HT-29 (cell line): Measurements from ENCODE around the gene CAV2. TPM values are rescaled to one million over a fixed set of nuclear protein-coding genes. Genes with fewer than 3 reads are reported as not detected.

ENCODE experiments used
- DNase-seq: peaks from one replicate; pipeline ENCODE4 v3.0.0-alpha.2; 2015; ENCODE audit warnings: low spot score
- total RNA-seq: library from RNA; depleted of rRNA; stranded (reverse); fragments of >200 nt; shearing (Covaris generic); gene quantifications from 2 replicates; pipeline ENCODE4 v1.2.3, GENCODE V29; 2014; rRNA removed

The CAV2 gene
- total RNA-seq, 1 experiment from 2014 or later, result 14.0 TPM

DNA sequence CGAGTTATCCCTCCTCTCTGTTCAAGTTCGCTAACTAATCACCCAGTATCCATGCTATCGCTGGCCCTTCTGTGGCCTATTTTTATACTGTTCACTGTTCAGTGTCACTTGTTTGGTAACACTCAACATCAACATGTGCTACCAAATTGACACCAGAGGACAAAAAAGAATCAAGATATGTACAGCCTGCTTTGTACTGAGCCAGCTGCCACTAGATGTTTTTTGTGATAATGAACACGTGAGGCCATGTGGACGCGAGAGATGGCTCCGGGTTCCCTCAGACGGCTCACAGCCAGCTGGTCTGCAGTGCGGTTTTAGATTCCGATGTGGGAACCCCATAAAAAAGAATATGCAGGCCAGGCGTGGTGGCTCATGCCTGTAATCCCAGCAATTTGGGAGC, 46.5 kb downstream of the CAV2 start:
- DNase-seq, result no peak

DNA sequence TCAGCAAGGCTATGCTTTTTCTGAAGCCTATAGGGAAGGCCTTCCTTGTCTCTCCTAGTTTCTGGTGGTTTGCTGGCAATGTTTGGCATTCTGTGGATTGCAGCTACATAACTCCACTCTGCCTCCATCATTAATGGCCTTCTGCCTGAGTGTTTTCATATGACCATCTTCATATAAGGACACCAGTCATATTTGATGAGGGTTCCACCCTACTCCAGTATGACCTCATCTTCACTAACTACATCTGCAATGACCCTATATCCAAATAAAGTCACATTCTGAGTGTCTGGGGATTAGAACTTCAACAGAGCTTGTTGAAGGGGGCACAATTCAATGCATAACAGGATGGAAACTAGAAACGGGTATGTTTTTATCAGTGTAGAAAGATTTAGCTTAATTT, 47.4 kb downstream of the CAV2 start:
- DNase-seq, result no peak

DNA sequence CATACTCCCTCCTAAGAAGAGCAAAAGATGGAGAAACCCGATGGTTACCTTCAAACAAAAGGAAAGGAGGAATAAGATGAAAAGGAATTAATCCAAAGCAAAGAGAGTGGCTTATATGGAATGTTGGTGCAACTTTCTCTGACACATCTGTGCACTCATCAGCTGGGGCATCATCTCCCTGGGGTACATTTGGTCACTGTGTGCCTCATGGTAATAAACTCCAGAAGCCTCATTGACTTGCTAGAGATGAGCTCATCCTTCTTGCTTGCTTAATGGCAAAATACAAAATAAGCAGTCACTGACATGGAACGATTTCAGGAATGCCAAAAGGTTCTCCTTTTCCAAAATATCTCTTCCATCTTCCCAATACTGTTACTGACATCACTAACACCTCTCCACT, 47.8 kb downstream of the CAV2 start:
- no peak for DNase-seq

DNA sequence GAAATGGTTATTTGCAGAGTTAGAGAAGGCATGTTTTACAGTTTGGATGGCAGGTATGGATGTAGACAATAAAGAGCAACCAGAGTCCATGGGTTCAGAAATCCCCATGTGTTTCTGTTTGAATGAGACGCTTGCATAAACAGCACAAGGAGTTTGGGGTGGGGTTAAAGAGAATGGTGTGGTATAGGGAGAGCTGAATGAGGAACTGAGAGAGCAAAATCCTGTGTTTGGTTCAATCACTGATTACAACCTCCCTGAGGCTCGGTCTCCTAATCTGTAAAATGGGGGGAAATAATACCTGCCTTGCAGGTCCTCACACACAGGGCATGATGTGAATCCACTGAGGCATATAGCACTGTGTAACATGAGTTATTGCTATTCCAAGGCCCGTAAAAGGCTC, 49.0 kb downstream of the CAV2 start:
- no peak for DNase-seq

DNA sequence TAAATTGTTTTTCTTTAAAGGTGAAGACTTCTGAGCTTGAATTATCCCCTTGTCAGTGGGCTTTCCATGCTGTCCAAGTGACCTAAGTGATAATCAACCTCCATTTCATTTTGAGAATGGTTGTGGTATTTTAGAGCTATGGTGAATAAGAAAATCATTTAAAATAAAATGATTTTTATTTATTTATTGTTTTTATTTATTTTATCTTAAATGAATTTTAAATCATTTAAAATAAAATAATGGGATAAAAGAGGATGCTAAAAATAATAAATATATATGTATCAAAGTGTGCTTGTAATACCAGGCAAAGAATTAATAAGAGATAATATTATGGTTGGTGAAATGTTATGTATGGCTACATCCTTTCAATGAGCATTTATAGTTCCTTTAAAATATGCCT, 49.8 kb downstream of the CAV2 start:
- no peak for DNase-seq

DNA sequence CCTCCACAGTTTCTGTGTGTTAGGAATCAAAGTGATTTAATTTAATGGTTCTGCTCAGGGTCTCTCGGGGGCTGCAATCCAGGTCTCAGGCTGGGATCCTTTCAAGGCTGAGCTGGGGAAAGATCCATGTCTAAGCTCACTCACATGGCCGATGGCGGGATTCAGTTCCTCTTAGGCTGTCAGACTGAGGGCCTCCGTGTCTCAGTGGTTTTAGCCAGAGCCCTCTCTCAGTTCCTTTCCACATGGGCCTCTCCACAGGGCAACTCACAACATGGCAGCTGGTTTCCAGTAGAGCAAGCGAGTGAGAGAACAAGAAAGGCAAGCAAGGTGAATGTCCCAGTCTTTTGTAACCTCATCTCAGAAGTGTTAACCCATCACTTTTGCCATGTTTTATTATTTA, 52.2 kb downstream of the CAV2 start:
- no peak for DNase-seq

DNA sequence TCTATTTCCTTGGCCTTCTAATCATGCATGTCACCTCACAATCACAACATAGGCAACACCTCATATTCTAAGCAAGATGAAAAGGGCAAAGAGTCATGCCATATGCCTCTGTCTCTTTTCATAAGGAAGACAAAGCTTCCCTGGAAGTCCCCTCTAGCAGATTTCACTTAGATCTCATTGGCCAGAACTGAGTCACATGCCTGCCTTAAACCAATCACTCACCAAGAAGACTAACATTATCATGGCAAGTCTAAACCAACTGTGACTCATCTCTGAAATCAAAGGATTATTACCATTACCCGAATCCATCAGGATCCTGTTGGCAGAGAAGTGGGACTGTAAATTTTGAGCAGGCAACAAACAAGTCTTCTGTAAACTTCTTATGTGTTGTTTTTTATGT, 53.1 kb downstream of the CAV2 start:
- no peak for DNase-seq

DNA sequence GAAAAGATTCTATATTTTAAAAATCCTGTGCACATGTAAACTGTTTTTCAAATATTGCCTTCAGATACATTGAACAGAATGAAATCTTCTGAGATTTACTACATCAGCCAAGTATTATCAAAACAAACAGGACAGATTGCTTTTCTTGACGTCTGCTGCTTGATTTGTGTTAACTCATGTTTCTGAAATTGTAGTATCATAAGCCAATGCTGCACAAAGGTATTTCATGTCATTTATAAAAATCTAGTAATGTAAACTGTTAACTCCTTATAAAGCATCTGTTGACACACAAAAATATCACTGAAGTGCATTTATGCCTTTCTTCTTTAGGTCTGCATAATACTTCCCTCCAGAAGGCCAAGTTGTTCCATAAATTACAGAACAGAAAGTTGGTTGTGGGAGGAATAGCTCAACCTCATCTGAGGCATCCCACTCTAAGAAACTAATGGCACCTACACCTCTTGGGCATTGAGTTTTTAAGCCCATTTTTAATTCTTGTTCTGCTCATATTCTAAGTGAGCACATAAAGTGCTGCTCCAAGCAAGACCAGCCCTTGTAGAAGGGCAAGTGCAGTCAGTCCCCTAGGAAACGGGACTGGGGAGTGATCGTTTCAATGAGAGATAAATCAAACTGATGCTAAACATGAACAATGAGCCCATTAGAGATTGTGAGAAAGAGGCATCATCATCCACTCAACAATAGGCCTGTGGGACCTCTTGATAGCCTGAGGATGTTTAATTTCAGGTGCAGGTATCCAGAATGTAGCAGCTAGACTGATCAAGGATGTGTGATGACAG, 53.8 kb downstream of the CAV2 start:
- no peak for DNase-seq

DNA sequence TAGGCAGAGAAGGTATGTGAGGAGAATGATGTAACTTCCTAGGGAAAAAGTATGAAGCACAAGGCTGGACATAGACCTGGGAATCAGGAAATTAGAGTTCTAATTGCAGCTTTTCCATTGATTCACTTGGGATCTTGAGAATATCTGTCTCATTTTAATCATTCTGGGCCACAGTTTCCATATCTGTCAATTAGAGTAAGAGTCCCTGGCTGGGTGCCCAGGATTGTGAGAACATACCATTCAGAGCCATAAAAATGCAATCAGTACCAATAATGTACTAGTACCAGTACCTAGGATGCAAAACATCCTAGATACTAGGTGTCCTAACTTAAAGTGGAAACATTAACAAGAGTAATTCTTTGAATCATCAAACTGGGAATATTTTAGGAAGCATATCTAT, 54.9 kb downstream of the CAV2 start:
- DNase-seq, result no peak

DNA sequence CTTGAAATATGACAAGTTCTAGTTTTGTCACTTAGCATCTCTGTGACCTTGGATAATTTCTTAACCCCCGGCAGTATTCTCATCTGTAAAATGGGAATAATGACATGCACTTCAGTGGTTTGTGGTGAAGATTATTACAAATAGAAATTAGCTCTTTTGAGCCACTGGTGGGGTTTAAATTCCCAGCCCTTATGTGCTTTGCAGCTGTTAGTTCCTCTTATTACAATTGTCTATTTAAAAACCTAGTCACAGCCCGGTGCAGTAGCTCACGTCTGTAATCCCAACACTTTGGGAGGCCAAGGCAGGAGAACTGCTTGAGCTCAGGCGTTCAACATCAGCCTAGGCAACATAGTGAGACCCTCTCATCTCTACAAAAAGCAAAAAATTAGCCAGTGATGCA, 55.4 kb downstream of the CAV2 start:
- no peak for DNase-seq

DNA sequence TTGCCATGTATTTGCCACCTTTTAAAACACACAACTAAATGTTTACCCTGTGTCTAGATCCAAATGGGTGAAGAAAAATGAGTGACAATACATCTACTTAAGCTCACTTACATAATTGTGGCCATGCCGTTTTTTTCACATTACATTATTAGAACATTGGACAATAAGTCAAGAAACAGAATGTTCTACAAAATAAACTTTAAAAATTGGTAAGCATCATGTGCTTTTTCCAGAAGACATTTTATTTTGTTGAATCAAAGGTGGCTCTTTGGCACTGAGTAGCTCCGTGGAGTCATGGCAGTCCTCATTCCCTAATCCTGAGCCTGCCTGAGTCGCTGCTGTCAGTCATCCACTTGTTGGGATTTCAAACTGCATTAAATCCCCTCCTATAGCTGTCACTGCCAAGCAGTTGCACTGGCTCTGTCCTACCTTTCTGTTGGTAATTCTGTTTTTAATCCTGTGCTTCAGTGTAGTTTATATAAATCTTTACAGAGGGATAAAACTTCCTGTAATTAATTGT, 57.6 kb downstream of the CAV2 start:
- DNase-seq, result no peak

DNA sequence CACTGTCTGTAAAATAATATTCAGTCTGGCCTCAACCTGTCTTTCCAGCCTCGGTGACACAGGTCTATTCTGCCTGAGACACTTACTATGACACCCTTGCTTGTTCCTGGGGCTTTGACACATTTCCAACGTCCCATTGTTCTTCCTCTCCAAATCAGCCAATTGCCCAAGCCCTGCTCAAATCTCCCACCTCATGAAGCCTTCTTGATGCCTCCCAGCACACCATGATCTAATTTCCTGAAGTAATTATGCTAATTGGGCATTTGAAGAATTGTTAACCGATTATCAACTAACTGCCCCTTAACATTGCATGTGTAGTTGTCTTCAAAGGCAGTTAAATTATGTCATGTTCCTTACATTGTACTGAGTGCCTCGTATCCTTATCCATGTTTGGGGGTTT, 58.4 kb downstream of the CAV2 start:
- DNase-seq, result no peak

Other genes with a start within 250 kb of the CAV2 start
- gene CAV1, start 25.3 kb downstream of the CAV2 start, total RNA-seq, result 4.1 and 4.5 TPM in 2 replicates
- 123 and 128 TPM in 2 replicates for gene MET, start 172.5 kb downstream of the CAV2 start, total RNA-seq